DND-41 (cell line): Measurements from ENCODE around the gene ITGB3BP.

Source experiments
- ATAC-seq: fragments of 200-7000 bp; cut with Tn5 transposase; 3 replicates; pipeline ENCODE4 v1.9.1; 2021; ENCODE audit warnings: low read depth; ENCODE audit not compliant: insufficient read depth
- DNase-seq: peaks from one replicate; pipeline ENCODE4 v3.0.0-alpha.2; 2020
- H2AFZ ChIP-seq: 2 replicates; pipeline ENCODE4 v1.6.0; 2012; ENCODE audit warnings: low read depth, low read length
- H3K27ac ChIP-seq: 2 replicates; pipeline ENCODE4 v1.5.1; 2012; ENCODE audit warnings: low read length, inconsistent platforms
- H3K27me3 ChIP-seq: fragments of 200-600 bp; sonication (generic); 2 replicates; pipeline ENCODE4 v1.6.0; 2012; ENCODE audit warnings: low read length, mild to moderate bottlenecking, inconsistent platforms; ENCODE audit not compliant: insufficient read depth, poor library complexity
- H3K36me3 ChIP-seq: 2 replicates; pipeline ENCODE4 v1.5.1; 2012; ENCODE audit warnings: low read length, inconsistent platforms; ENCODE audit not compliant: insufficient read depth
- H3K4me1 ChIP-seq: 2 replicates; pipeline ENCODE4 v1.5.1; 2012; ENCODE audit warnings: mild to moderate bottlenecking, low read length; ENCODE audit not compliant: insufficient read depth
- H3K4me2 ChIP-seq: 2 replicates; pipeline ENCODE4 v1.6.0; 2012; ENCODE audit warnings: mild to moderate bottlenecking, moderate library complexity, low read length, inconsistent platforms; ENCODE audit not compliant: insufficient read depth
- H3K4me3 ChIP-seq, 2 experiments: fragments of 200-600 bp in 1 of 2; shearing (Covaris generic) in 1 of 2; 2 replicates each; pipeline ENCODE4 v1.5.1; 2012 to 2016; ENCODE audit warnings: inconsistent platforms in 2 of 2, low read length in 2 of 2, mild to moderate bottlenecking in 2 of 2, low read depth in 1 of 2, moderate library complexity in 1 of 2
- H3K79me2 ChIP-seq: 2 replicates; pipeline ENCODE4 v1.6.0; 2012; ENCODE audit warnings: low read length, inconsistent platforms; ENCODE audit not compliant: insufficient read depth
- H3K9ac ChIP-seq: 2 replicates; pipeline ENCODE4 v1.6.0; 2012; ENCODE audit warnings: low read depth, mild to moderate bottlenecking, inconsistent platforms, low read length, moderate library complexity
- H3K9me3 ChIP-seq: 2 replicates; pipeline ENCODE4 v1.5.1; 2012; ENCODE audit warnings: low read length, moderate library complexity, mild to moderate bottlenecking, inconsistent platforms; ENCODE audit not compliant: insufficient read depth, severe bottlenecking
- H4K20me1 ChIP-seq: 2 replicates; pipeline ENCODE4 v1.6.0; 2012; ENCODE audit warnings: low read length; ENCODE audit not compliant: insufficient read depth
- EZH2 ChIP-seq: IDR thresholded peaks from 3 replicates; pipeline ENCODE4 v1.6.1; 2012; ENCODE audit warnings: borderline replicate concordance, low read depth, mild to moderate bottlenecking, moderate library complexity, low read length, inconsistent platforms; ENCODE audit not compliant: severe bottlenecking
- TF ChIP-seq, protein P1 (sequence below): IDR thresholded peaks from 2 replicates; pipeline ENCODE4 v1.5.1; 2012; ENCODE audit warnings: borderline replicate concordance, low read length, moderate library complexity, mild to moderate bottlenecking; ENCODE audit not compliant: poor library complexity, severe bottlenecking; ENCODE audit errors: extremely low read depth

Gene ITGB3BP

DNA sequence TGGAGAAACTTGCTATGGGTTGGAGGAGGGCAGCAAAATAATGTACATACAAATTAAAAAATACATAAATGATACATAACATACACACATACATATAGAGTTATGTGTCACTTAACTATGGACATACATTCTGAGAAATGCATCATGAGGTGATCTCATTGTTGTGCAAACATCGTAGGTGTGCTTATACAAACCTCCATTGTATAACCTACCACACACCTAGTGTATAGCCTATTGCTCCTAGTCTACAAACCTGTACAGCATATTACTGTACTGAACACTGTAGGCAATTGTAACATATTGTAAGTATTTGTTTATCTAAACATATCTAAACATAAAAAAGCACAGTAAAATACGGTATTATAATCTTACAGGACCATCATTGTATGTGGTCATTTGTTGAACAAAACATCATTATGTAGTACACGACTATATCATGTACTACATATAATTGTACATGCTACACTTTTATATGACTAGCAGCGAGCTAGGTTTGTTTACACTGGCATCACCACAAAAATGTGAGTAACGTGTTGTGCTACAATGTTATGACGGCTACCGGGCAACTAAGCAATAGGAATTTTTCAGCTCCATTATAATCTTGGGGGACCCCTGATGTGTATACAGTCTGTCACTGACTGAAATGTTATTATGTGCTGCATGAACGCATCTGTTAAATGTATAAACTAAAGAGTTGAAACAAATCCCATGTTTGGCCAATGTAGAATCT, 35.5 kb downstream of the ITGB3BP start:
- Histone ChIP-seq H3K4me2 (no peak overlapping the region), H3K79me2 (peaks cover 3% of the 10 kb centered on the region; the same call in 1 of the 2 replicates), H3K27ac (no peak overlapping the region), H3K4me3 (no peak overlapping the region), H4K20me1 (no peaks in the 10 kb centered on the region), H3K27me3 (no peaks in the 10 kb centered on the region), H3K9me3 (no peaks in the 10 kb centered on the region), H3K9ac (no peak overlapping the region), H2AFZ (no peak overlapping the region), H3K4me1 (no peaks in the 10 kb centered on the region), H3K36me3 (peaks cover 7% of the 10 kb centered on the region; the same call in 1 of the 2 replicates)
- ATAC-seq (no peak), DNase-seq (no peak)
- TF ChIP-seq EZH2, result no peak
- TF ChIP-seq, protein P1, sequence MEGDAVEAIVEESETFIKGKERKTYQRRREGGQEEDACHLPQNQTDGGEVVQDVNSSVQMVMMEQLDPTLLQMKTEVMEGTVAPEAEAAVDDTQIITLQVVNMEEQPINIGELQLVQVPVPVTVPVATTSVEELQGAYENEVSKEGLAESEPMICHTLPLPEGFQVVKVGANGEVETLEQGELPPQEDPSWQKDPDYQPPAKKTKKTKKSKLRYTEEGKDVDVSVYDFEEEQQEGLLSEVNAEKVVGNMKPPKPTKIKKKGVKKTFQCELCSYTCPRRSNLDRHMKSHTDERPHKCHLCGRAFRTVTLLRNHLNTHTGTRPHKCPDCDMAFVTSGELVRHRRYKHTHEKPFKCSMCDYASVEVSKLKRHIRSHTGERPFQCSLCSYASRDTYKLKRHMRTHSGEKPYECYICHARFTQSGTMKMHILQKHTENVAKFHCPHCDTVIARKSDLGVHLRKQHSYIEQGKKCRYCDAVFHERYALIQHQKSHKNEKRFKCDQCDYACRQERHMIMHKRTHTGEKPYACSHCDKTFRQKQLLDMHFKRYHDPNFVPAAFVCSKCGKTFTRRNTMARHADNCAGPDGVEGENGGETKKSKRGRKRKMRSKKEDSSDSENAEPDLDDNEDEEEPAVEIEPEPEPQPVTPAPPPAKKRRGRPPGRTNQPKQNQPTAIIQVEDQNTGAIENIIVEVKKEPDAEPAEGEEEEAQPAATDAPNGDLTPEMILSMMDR, result no peak

DNA sequence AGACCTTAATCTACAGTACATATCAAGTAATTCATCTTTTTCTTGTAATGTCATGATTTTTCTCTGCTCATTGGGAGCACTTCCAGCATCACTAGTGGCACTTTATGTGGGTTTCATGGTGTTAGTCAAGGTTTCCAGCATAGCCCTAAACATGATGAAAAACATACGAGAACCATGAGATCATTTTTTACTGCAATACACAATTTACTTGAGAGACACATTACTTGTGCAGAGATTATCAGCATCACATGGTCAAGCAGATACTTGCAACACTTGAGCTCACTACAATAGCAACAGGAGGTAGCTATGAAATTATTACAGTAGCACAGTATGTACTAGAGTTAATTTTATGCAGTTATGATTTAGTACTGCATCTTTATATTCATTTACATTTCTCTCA, 36.4 kb downstream of the ITGB3BP start:
- Histone ChIP-seq H2AFZ (no peak overlapping the region), H3K9me3 (no peaks in the 10 kb centered on the region), H3K79me2 (no peaks in the 10 kb centered on the region), H3K36me3 (peaks cover 7% of the 10 kb centered on the region; the same call in 1 of the 2 replicates), H3K4me2 (no peak overlapping the region), H3K4me1 (no peaks in the 10 kb centered on the region), H3K4me3 (no peak overlapping the region), H3K9ac (no peak overlapping the region), H4K20me1 (no peaks in the 10 kb centered on the region), H3K27me3 (no peaks in the 10 kb centered on the region), H3K27ac (no peak overlapping the region)
- ATAC-seq, result no peak
- TF ChIP-seq EZH2, result no peak
- TF ChIP-seq, protein P1, result no peak
- DNase-seq, result no peak

DNA sequence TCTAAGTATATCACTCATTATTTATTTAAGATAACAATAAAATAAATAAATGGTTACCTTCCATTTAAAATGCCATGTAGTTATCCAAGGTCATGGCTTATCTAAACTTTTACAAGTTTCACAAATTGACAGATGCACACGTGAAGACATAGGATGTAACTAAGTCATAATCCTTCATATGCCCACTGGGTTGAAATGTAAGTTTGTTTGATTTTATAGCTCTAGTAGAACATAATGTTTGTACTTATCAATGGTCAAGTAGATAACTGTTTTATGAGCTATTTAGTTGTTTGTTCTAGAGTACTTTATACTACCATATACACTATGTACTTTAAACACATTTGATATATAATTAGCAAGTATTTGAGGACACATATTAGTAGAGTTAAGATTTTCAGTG, 43.0 kb downstream of the ITGB3BP start:
- no peak for TF ChIP-seq EZH2
- TF ChIP-seq, protein P1, result no peak
- Histone ChIP-seq H3K4me1 (no peaks in the 10 kb centered on the region), H3K9me3 (no peaks in the 10 kb centered on the region), H3K36me3 (peaks cover 9% of the 10 kb centered on the region; the same call in 1 of the 2 replicates), H3K9ac (no peak overlapping the region), H3K27ac (no peak overlapping the region), H3K4me2 (no peak overlapping the region), H2AFZ (no peak overlapping the region), H3K79me2 (no peaks in the 10 kb centered on the region), H4K20me1 (no peaks in the 10 kb centered on the region), H3K27me3 (no peaks in the 10 kb centered on the region), H3K4me3 (no peak overlapping the region)
- no peak for ATAC-seq
- DNase-seq, result no peak
